ENCODE data around the gene RCC2.
A peak's percentile ranks its signal among the peaks of the same experiment; 100 is the strongest.

The RCC2 gene

GRCh38 chr1:17441993-17442357 lies 2.5 kb upstream of the RCC2 start:
- DNase-seq, result no peak

GRCh38 chr1:17441265-17441992 lies 2.0 kb upstream of the RCC2 start:
- no peak for DNase-seq

- DNase-seq, result no peak
These were observed 1.3 kb upstream of the RCC2 start for GRCh38 chr1:17440827-17441168.

GRCh38 chr1:17440074-17440826 lies 773 bp upstream of the RCC2 start:
- DNase-seq, result no peak

- peak; percentile 59 for DNase-seq
These were observed 893 bp downstream of the RCC2 start for GRCh38 chr1:17438318-17439249.

- DNase-seq, result peak; percentile 51
These were observed 1.7 kb downstream of the RCC2 start for GRCh38 chr1:17437580-17438317.

- DNase-seq, result no peak
These were observed 2.3 kb downstream of the RCC2 start for GRCh38 chr1:17437260-17437579.

GRCh38 chr1:17436380-17437174 lies 2.9 kb downstream of the RCC2 start:
- DNase-seq, result no peak

- no peak for DNase-seq
These were observed 4.9 kb downstream of the RCC2 start for GRCh38 chr1:17434601-17435000.

- no peak for DNase-seq
These were observed 5.5 kb downstream of the RCC2 start for GRCh38 chr1:17434016-17434415.

GRCh38 chr1:17433261-17433660 lies 6.2 kb downstream of the RCC2 start:
- no peak for DNase-seq

GRCh38 chr1:17432412-17432811 lies 7.1 kb downstream of the RCC2 start:
- no peak for DNase-seq

GRCh38 chr1:17429183-17429582 lies 10.3 kb downstream of the RCC2 start:
- DNase-seq, result no peak

GRCh38 chr1:17427696-17428660 lies 11.5 kb downstream of the RCC2 start:
- DNase-seq, result no peak

GRCh38 chr1:17425806-17426600 lies 13.5 kb downstream of the RCC2 start:
- DNase-seq, result no peak

- no peak for DNase-seq
These were observed 15.7 kb downstream of the RCC2 start for GRCh38 chr1:17423781-17424245.

GRCh38 chr1:17422461-17422860 lies 17.0 kb downstream of the RCC2 start:
- no peak for DNase-seq

GRCh38 chr1:17420391-17420918 lies 19.0 kb downstream of the RCC2 start:
- DNase-seq, result no peak

- peak; percentile 46 for DNase-seq
These were observed 19.7 kb downstream of the RCC2 start for GRCh38 chr1:17419626-17420328.
